Measurements from ENCODE around the gene FHIT.

The FHIT gene

GRCh38 chr3:59762941-59763340 lies 1488.3 kb downstream of the FHIT start:
- TF ChIP-seq CTCF (IDR thresholded peaks at IDR 0.05; ENCODE audit: insufficient read depth, low read length, poor library complexity, severe bottlenecking) = no peak
- no peak for TF ChIP-seq EZH2phosphoT487 (conservative IDR thresholded peaks at IDR 0.05; ENCODE audit: low read length)

GRCh38 chr3:59759298-59760031 lies 1491.8 kb downstream of the FHIT start:
- Histone ChIP-seq H3K36me3 (ENCODE audit: low read length) (no peaks in the 10 kb centered on the region), H3K9ac (ENCODE audit: low read length) (no peak overlapping the region), H3K4me3 (ENCODE audit: insufficient read depth, low read length, poor library complexity, severe bottlenecking) (no peak overlapping the region), H4K20me1 (ENCODE audit: low read depth, low read length) (no peaks in the 10 kb centered on the region), H3K27ac (ENCODE audit: low read depth, low read length) (no peak overlapping the region), H3K4me2 (ENCODE audit: low read depth, low read length, poor library complexity, severe bottlenecking) (no peak overlapping the region), H3K79me2 (ENCODE audit: insufficient read depth, low read length) (no peaks in the 10 kb centered on the region), H2AFZ (ENCODE audit: low read depth, low read length, severe bottlenecking) (no peak overlapping the region), H3K9me2 (replicated peaks; ENCODE audit: insufficient read depth, low read length) (no peaks in the 10 kb centered on the region), H3K9me3 (ENCODE audit: insufficient read depth, low read length) (no peaks in the 10 kb centered on the region), H3F3A (ENCODE audit: insufficient read depth) (no peaks in the 10 kb centered on the region), H3K27me3 (ENCODE audit: low read length) (no peaks in the 10 kb centered on the region)
- TF ChIP-seq EZH2phosphoT487 (conservative IDR thresholded peaks at IDR 0.05; ENCODE audit: low read length) (no peak), CTCF (IDR thresholded peaks at IDR 0.05; ENCODE audit: insufficient read depth, low read length, poor library complexity, severe bottlenecking) (no peak)

More at GRCh38 chr3:59762941-59763340, 1488.3 kb downstream of the FHIT start:
- H3K27me3 ChIP-seq (ENCODE audit: low read length) = no peaks in the 10 kb centered on the region
- no peak overlapping the region for H3K4me2 ChIP-seq (ENCODE audit: low read depth, low read length, poor library complexity, severe bottlenecking)
- H3K9me3 ChIP-seq (ENCODE audit: insufficient read depth, low read length) = no peaks in the 10 kb centered on the region
- H3K79me2 ChIP-seq (ENCODE audit: insufficient read depth, low read length) = no peaks in the 10 kb centered on the region
- no peak overlapping the region for H3K27ac ChIP-seq (ENCODE audit: low read depth, low read length)
- H4K20me1 ChIP-seq (ENCODE audit: low read depth, low read length) = no peaks in the 10 kb centered on the region
- no peak overlapping the region for H3K9ac ChIP-seq (ENCODE audit: low read length)
- no peak overlapping the region for H2AFZ ChIP-seq (ENCODE audit: low read depth, low read length, severe bottlenecking)
- no peak overlapping the region for H3K4me3 ChIP-seq (ENCODE audit: insufficient read depth, low read length, poor library complexity, severe bottlenecking)
- no peaks in the 10 kb centered on the region for H3K9me2 ChIP-seq (replicated peaks; ENCODE audit: insufficient read depth, low read length)
- no peaks in the 10 kb centered on the region for H3F3A ChIP-seq (ENCODE audit: insufficient read depth)
- no peaks in the 10 kb centered on the region for H3K36me3 ChIP-seq (ENCODE audit: low read length)

DNA sequence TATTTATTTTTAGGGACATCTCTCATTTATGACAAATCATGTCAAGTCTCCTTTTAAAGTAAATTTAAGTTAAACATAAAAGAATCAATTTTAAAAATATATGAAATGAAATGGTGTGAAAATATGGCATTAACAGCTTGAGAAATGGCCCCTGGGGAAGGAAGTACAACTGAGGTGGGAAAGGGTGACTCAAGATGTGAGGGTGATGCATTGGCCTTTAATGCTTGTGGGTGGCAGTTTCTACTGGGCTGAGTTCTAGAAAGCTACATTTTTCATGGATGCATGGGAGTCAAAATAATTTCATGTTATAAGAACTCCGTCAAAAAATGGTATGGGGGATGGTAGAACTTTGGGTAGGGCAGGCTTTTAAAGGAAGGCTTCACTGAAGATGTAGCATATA lies 1492.6 kb downstream of the FHIT start:
- no peaks in the 10 kb centered on the region for H3K79me2 ChIP-seq (ENCODE audit: insufficient read depth, low read length)
- no peaks in the 10 kb centered on the region for H3K36me3 ChIP-seq (ENCODE audit: low read length)
- H3K4me2 ChIP-seq (ENCODE audit: low read depth, low read length, poor library complexity, severe bottlenecking) = no peak overlapping the region
- H3K4me3 ChIP-seq (ENCODE audit: insufficient read depth, low read length, poor library complexity, severe bottlenecking) = no peak overlapping the region
- no peak overlapping the region for H3K9ac ChIP-seq (ENCODE audit: low read length)
- no peaks in the 10 kb centered on the region for H3K9me2 ChIP-seq (replicated peaks; ENCODE audit: insufficient read depth, low read length)
- H3K27me3 ChIP-seq (ENCODE audit: low read length) = no peaks in the 10 kb centered on the region
- no peaks in the 10 kb centered on the region for H4K20me1 ChIP-seq (ENCODE audit: low read depth, low read length)
- H2AFZ ChIP-seq (ENCODE audit: low read depth, low read length, severe bottlenecking) = no peak overlapping the region
- no peaks in the 10 kb centered on the region for H3K9me3 ChIP-seq (ENCODE audit: insufficient read depth, low read length)
- no peaks in the 10 kb centered on the region for H3F3A ChIP-seq (ENCODE audit: insufficient read depth)
- TF ChIP-seq CTCF (IDR thresholded peaks at IDR 0.05; ENCODE audit: insufficient read depth, low read length, poor library complexity, severe bottlenecking) (no peak), EZH2phosphoT487 (conservative IDR thresholded peaks at IDR 0.05; ENCODE audit: low read length) (no peak)
- H3K27ac ChIP-seq (ENCODE audit: low read depth, low read length) = no peak overlapping the region
